Measurements from ENCODE around the gene SLC22A8. TPM values are rescaled to one million over a fixed set of nuclear protein-coding genes. Genes with fewer than 3 reads are reported as not detected.

SLC22A8 gene
- total RNA-seq, 1 experiment from 2014 or later, result not detected

- BruUV-seq (replicated peaks), result no TSS peak
- H3K9me3 ChIP-seq (ENCODE audit: insufficient read depth, low read depth), result no peaks in the 10 kb centered on the region
- no peak overlapping the region for H3K4me3 ChIP-seq
- intact Hi-C loops (cut with micrococcal nuclease; ENCODE audit: unreplicated experiment), result no loop called here
- peaks cover 64% of the 10 kb centered on the region for H3K27me3 ChIP-seq (ENCODE audit: insufficient read depth, low read depth)
- H2AFZ ChIP-seq, result no peak overlapping the region
- no peaks in the 10 kb centered on the region for H3K36me3 ChIP-seq (ENCODE audit: low read depth)
- H3K4me2 ChIP-seq, result no peak overlapping the region
- no peaks in the 10 kb centered on the region for H3K4me1 ChIP-seq (replicated peaks; ENCODE audit: insufficient read depth)
- H4K20me1 ChIP-seq (ENCODE audit: insufficient read depth), result no peaks in the 10 kb centered on the region; the same call in 1 of the 2 replicates
- no peaks in the 10 kb centered on the region for H3F3A ChIP-seq (ENCODE audit: insufficient read depth, low read depth)
- no peak for DNase-seq
- POLR2A ChIA-PET (ENCODE audit: unreplicated experiment), result no interaction called here
- H3K27ac ChIP-seq, result no peak overlapping the region
- no peaks in the 10 kb centered on the region for H3K79me2 ChIP-seq (ENCODE audit: low read depth)
- TF ChIP-seq CTCF (conservative IDR thresholded peaks at IDR 0.05) (no peak), EZH2 (IDR thresholded peaks at IDR 0.05; ENCODE audit: low read depth) (no peak)
- H3K9me2 ChIP-seq (ENCODE audit: insufficient read depth), result no peaks in the 10 kb centered on the region
- CTCF ChIA-PET, result no interaction called here
These were observed 54.5 kb downstream of the SLC22A8 start for GRCh38 chr11:62961017-62961570.

GRCh38 chr11:62959422-62959980 is 56.1 kb downstream of the SLC22A8 start:
- Histone ChIP-seq H3K27me3 (ENCODE audit: insufficient read depth, low read depth) (peaks cover 65% of the 10 kb centered on the region), H3K4me3 (no peak overlapping the region), H3K4me2 (no peak overlapping the region), H3K4me1 (replicated peaks; ENCODE audit: insufficient read depth) (no peaks in the 10 kb centered on the region), H3F3A (ENCODE audit: insufficient read depth, low read depth) (no peaks in the 10 kb centered on the region), H3K9me3 (ENCODE audit: insufficient read depth, low read depth) (no peaks in the 10 kb centered on the region), H3K36me3 (ENCODE audit: low read depth) (no peaks in the 10 kb centered on the region), H3K27ac (no peak overlapping the region), H2AFZ (no peak overlapping the region), H3K79me2 (ENCODE audit: low read depth) (no peaks in the 10 kb centered on the region), H4K20me1 (ENCODE audit: insufficient read depth) (no peaks in the 10 kb centered on the region), H3K9me2 (ENCODE audit: insufficient read depth) (no peaks in the 10 kb centered on the region)
- DNase-seq, result no peak
- intact Hi-C loops (cut with micrococcal nuclease; ENCODE audit: unreplicated experiment), result no loop called here
- BruUV-seq (replicated peaks), result no TSS peak
- CTCF ChIA-PET, result no interaction called here
- POLR2A ChIA-PET (ENCODE audit: unreplicated experiment), result no interaction called here
- TF ChIP-seq EZH2 (IDR thresholded peaks at IDR 0.05; ENCODE audit: low read depth) (no peak), CTCF (conservative IDR thresholded peaks at IDR 0.05) (no peak)

GRCh38 chr11:62958547-62959421 is 56.9 kb downstream of the SLC22A8 start:
- Histone ChIP-seq H3F3A (ENCODE audit: insufficient read depth, low read depth) (no peaks in the 10 kb centered on the region), H3K36me3 (ENCODE audit: low read depth) (no peaks in the 10 kb centered on the region), H2AFZ (no peak overlapping the region), H3K27me3 (ENCODE audit: insufficient read depth, low read depth) (peaks cover 64% of the 10 kb centered on the region), H3K4me3 (no peak overlapping the region), H4K20me1 (ENCODE audit: insufficient read depth) (no peaks in the 10 kb centered on the region), H3K27ac (no peak overlapping the region), H3K9me2 (ENCODE audit: insufficient read depth) (no peaks in the 10 kb centered on the region), H3K4me1 (replicated peaks; ENCODE audit: insufficient read depth) (no peaks in the 10 kb centered on the region), H3K79me2 (ENCODE audit: low read depth) (no peaks in the 10 kb centered on the region), H3K4me2 (no peak overlapping the region), H3K9me3 (ENCODE audit: insufficient read depth, low read depth) (no peaks in the 10 kb centered on the region)
- intact Hi-C loops (cut with micrococcal nuclease; ENCODE audit: unreplicated experiment), result no loop called here
- CTCF ChIA-PET, result no interaction called here
- TF ChIP-seq CTCF (conservative IDR thresholded peaks at IDR 0.05) (no peak), EZH2 (IDR thresholded peaks at IDR 0.05; ENCODE audit: low read depth) (no peak)
- DNase-seq, result no peak
- BruUV-seq (replicated peaks), result no TSS peak
- POLR2A ChIA-PET (ENCODE audit: unreplicated experiment), result no interaction called here

Measured in PC-9 (cell line).